Mammary epithelial cell (primary cell): ENCODE measurements around the gene MIB1.

ENCODE experiments used
- CTCF ChIP-seq, 2 donors: IDR thresholded peaks in 1 of 2; conservative IDR thresholded peaks in 1 of 2; 2 replicates each; pipeline ENCODE4 v1.5.1; 2011 to 2012; ENCODE audit warnings: inconsistent platforms in 2 of 2, low read length in 2 of 2, mild to moderate bottlenecking in 2 of 2, control low read depth in 1 of 2, low read depth in 1 of 2; ENCODE audit not compliant: insufficient read depth in 1 of 2; ENCODE audit errors: extremely low read depth in 1 of 2
- EZH2 ChIP-seq: IDR thresholded peaks from 2 replicates; pipeline ENCODE4 v1.6.1; 2012; ENCODE audit warnings: low read length, inconsistent platforms, borderline replicate concordance

- TF ChIP-seq CTCF (conservative IDR thresholded peaks at IDR 0.05 in 1 of 2, IDR thresholded peaks at IDR 0.05 in 1 of 2; ENCODE audit: extremely low read depth in 1 of 2, insufficient read depth in 1 of 2, low read depth in 1 of 2, low read length in 2 of 2) (no peak), EZH2 (no peak)
Measured at GRCh38 chr18:21769206-21769605, 28.6 kb downstream of the MIB1 start.
